IMR-90 (cell line): ENCODE data around the gene CACNG7.

Experiments
- BHLHE40 ChIP-seq: fragments of 150-350 bp; IDR thresholded peaks from 2 replicates; pipeline ENCODE4 v1.6.1; 2016; ENCODE audit warnings: mild to moderate bottlenecking, low read depth, low read length
- CTCF ChIP-seq: conservative IDR thresholded peaks from 2 replicates; pipeline ENCODE4 v1.5.1; 2012; ENCODE audit warnings: mild to moderate bottlenecking, low read depth, low read length, improper control_type of control experiment
- ELK1 ChIP-seq: fragments of 150-350 bp; IDR thresholded peaks from 2 replicates; pipeline ENCODE4 v1.6.1; 2016; ENCODE audit warnings: low read depth, mild to moderate bottlenecking, low read length, moderate library complexity, borderline replicate concordance
- FOS ChIP-seq: fragments of 150-350 bp; IDR thresholded peaks from 2 replicates; pipeline ENCODE4 v1.6.1; 2016; ENCODE audit warnings: low read depth, low read length
- MAFK ChIP-seq: IDR thresholded peaks from 2 replicates; pipeline ENCODE4 v1.6.1; 2012; ENCODE audit warnings: low read depth, low read length, improper control_type of control experiment
- MAZ ChIP-seq: IDR thresholded peaks from 2 replicates; pipeline ENCODE4 v1.6.1; 2012; ENCODE audit warnings: low read depth, mild to moderate bottlenecking, low read length, improper control_type of control experiment, moderate library complexity, borderline replicate concordance
- MXI1 ChIP-seq: IDR thresholded peaks from 2 replicates; pipeline ENCODE4 v1.6.1; 2012; ENCODE audit warnings: low read depth, mild to moderate bottlenecking, low read length, moderate library complexity, borderline replicate concordance
- NFE2L2 ChIP-seq: fragments of 150-350 bp; IDR thresholded peaks from 2 replicates; pipeline ENCODE4 v1.6.1; 2016; ENCODE audit warnings: low read depth, mild to moderate bottlenecking, low read length
- POLR2A ChIP-seq: IDR thresholded peaks from 2 replicates; pipeline ENCODE4 v1.6.1; 2012; ENCODE audit warnings: mild to moderate bottlenecking, low read depth, low read length
- RAD21 ChIP-seq: IDR thresholded peaks from 2 replicates; pipeline ENCODE4 v1.6.1; 2012; ENCODE audit warnings: low read length, improper control_type of control experiment
- RCOR1 ChIP-seq: IDR thresholded peaks from 2 replicates; pipeline ENCODE4 v1.6.1; 2012; ENCODE audit warnings: mild to moderate bottlenecking, low read length, improper control_type of control experiment; ENCODE audit not compliant: insufficient replicate concordance
- RFX5 ChIP-seq: IDR thresholded peaks from 2 replicates; pipeline ENCODE4 v1.8.0; 2012; ENCODE audit warnings: low read depth, mild to moderate bottlenecking, low read length, moderate library complexity
- SMC3 ChIP-seq: fragments of 150-350 bp; IDR thresholded peaks from 2 replicates; pipeline ENCODE4 v1.6.1; 2016; ENCODE audit warnings: low read depth, mild to moderate bottlenecking, antibody characterized with exemption, low read length, moderate library complexity
- USF2 ChIP-seq: fragments of 150-350 bp; IDR thresholded peaks from 2 replicates; pipeline ENCODE4 v1.6.1; 2017; ENCODE audit warnings: mild to moderate bottlenecking, antibody characterized with exemption, low read length, low read depth

- no peak for TF ChIP-seq ELK1
- TF ChIP-seq CTCF = no peak
- no peak for TF ChIP-seq NFE2L2
- no peak for TF ChIP-seq POLR2A
- no peak for TF ChIP-seq FOS
- TF ChIP-seq RFX5 = no peak
- TF ChIP-seq USF2 = no peak
- no peak for TF ChIP-seq RCOR1
- no peak for TF ChIP-seq MXI1
- no peak for TF ChIP-seq MAFK
- no peak for TF ChIP-seq BHLHE40
- TF ChIP-seq MAZ = no peak
- TF ChIP-seq SMC3 = no peak
- TF ChIP-seq RAD21 = no peak
Observed at GRCh38 chr19:53866865-53867224, 42.2 kb upstream of the CACNG7 start.
